ENCODE data around the gene PLA2G7.

GRCh38 chr6:46746696-46747095, 11.5 kb upstream of the PLA2G7 start, which contains the start of gene ANKRD66:
- TF ChIP-seq CTCF (IDR thresholded peaks at IDR 0.05): no peak
- TF ChIP-seq POLR2A (IDR thresholded peaks at IDR 0.05): no peak
